ENCODE data around the gene HSP90AA1.
"Not testable (repeated sequence)": the region's sequence is repeated elsewhere in the genome, so short reads cannot be mapped to it uniquely, and the experiment has no call there.

The HSP90AA1 gene

GRCh38 chr14:102092806-102093205, 6.0 kb upstream of the HSP90AA1 start:
- no peak for DNase-seq

- DNase-seq = no peak
Observed at GRCh38 chr14:102090713-102091112, 3.9 kb upstream of the HSP90AA1 start.

DNA sequence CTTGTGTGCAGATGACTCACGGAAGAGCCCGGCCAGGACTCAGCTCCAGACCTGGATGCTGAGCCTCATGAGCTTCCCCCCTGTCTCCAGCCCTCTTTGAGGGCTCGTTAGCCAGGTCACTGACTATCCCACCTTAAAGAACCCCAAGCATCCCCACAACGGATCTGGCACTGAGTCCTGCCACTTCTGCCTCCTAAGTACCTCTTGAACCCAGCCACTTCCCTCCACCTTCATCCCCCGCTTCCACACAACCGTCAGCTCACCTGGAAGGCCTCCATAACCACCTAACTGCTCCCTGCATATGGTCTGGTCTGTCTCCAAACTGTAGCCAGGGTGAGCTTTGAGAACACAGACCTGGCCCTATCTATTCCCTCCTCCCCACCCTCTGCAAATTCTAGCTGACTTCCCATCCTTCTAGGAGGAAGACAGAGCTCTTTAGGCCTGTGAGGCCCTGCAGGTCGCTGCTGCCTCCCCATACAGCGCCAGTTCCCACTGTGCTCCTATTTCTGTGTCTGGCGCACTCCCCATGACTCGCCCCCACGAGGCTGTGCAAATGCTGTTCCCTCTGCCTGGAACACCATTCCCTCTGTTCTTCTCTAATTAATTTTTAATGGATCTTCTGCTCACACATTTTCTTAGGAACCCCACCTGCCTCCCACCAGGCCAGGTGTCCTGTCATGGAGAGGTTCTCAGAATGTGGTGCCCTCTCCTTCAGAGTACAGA, 2.9 kb upstream of the HSP90AA1 start:
- no peak for DNase-seq

- no peak for DNase-seq
Observed at GRCh38 chr14:102088012-102088792, 1.4 kb upstream of the HSP90AA1 start.

DNA sequence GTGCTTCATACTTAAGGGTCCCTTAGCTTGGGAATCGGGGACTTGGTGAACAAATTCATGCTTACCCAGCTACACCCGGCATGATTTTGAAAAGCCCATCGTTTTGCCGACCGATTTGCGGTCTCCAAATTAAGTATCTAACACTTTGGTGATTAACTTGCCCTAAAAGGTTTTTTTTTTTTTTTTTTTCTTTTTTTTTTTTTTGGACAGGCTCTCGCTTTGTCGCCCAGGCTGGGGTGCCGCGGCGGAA, 843 bp upstream of the HSP90AA1 start:
- DNase-seq = no peak

DNA sequence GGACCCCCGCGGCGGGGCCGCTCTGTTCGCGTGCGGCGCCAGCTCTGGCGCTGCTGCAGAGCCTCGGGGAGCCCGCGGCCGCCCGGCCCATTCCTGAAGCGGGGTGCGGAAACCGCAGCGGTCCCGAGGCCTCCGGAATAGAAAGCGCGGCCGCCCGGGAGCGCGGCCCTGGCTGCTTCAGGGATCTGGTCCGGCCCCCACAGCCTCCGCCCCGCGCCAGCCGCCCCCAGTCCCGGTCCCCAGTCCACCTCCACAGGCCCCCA, 204 bp downstream of the HSP90AA1 start:
- DNase-seq = no peak

DNA sequence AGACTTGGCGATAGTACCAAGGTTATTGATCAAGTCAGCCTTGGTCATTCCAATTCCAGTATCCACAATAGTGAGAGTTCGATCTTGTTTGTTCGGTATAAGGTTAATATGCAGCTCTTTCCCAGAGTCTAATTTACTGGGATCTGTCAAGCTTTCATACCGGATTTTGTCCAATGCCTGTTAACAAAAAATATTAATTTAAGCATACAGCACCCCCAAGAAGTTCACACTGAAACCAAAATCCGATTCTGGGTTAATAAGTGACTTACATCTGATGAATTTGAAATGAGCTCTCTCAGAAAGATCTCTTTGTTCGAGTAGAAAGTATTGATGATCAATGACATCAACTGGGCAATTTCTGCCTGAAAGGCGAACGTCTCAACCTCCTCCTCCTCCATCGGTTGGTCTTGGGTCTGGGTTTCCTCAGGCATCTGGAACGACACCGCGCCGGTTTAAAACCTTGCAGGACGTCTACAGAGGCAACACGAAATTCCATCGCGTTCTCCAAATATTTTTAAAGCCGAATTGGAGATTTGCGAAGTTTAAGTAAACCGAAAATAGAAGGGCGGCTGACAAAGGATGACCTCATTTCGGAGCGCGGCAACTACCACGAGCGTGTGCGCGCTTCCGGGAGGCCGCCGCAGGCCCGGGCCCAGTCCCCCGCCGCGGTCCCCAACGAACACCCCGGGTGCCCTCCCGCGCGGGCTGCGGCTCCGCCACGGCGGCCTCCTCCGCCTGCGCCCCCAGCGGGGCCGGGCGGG, 716 bp downstream of the HSP90AA1 start:
- DNase-seq = peak; percentile 44

DNA sequence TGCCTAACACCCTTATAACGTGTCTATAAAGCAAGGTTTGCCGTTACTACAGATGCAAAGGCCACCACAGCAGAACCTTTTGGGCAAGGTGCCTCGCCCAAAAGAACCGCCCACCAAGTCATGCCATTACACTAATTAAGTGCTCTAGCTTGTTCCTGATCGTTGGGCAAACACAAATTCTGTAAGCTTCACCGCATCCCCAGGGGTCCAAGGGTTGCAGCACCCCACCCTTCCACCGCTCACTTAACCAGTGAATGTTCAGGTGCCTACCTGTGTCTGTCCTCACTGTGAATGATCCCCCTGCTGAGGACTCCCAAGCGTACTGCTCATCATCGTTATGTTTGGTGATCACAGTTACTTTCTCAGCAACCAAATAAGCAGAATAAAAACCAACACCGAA, 1.4 kb downstream of the HSP90AA1 start:
- DNase-seq = peak; percentile 40

DNA sequence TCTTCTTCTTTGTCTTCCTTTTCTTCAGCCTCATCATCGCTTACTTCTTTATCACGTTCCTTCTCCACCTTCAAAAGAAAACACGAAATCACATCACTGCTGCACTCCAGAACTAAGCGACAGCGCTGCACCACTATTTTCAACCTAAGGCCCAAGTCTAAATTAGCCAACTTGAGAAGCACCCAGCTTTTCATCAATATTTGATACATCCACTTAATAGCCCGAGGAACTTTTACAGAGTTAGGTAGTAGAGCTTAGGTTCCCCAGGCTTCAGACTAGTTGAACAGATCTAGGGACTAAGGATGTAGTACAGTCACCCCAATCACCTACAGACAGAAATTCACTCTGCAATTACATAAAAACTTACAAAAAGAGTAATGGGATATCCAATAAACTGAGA, 1.9 kb downstream of the HSP90AA1 start:
- DNase-seq = no peak

GRCh38 chr14:102084522-102084921, 2.3 kb downstream of the HSP90AA1 start:
- DNase-seq = not testable (repeated sequence)

DNA sequence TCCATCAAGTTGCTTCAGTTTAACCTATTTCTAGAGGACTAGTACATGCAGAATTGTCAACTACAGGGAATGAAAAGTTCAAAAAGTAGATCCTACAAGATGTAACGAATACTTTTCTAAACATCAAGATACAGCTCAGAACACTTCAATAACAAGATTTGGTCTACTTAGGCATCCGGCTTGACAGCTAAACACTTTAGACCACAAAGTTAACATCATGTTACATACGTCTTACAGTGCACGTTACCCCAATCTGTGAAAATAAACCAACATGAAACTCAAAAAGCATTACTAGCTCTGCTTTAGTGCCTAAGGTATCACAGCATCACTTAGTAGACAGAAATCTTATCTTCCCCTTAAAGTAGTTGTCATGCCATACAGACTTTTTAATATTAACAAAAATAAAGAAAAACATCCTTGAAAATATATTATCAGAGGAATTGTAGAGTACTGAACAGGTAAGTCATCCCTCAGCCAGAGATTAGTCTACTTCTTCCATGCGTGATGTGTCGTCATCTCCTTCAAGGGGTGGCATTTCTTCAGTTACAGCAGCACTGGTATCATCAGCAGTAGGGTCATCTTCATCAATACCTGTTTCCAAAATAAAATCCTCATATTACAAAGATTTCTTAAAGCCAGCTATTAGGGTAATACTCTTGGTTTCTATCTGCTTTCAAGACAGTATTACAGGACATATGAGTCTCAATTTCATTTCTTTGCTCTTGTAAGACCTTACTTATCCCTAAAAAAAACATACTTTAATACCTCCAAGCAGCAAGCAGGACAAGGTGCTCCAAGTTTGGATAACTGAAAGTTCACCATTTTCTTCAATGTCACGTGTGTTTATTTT, 5.4 kb downstream of the HSP90AA1 start:
- DNase-seq = no peak

- DNase-seq = no peak
Observed at GRCh38 chr14:102080183-102081080, 6.4 kb downstream of the HSP90AA1 start.

- no peak for DNase-seq
Observed at GRCh38 chr14:102079700-102079979, 7.2 kb downstream of the HSP90AA1 start.

GRCh38 chr14:102078831-102079699, 7.8 kb downstream of the HSP90AA1 start:
- no peak for DNase-seq

GRCh38 chr14:102078361-102078791, 8.5 kb downstream of the HSP90AA1 start:
- not testable (repeated sequence) for DNase-seq

- DNase-seq = no peak
Observed at GRCh38 chr14:102077382-102077709, 9.5 kb downstream of the HSP90AA1 start.

DNA sequence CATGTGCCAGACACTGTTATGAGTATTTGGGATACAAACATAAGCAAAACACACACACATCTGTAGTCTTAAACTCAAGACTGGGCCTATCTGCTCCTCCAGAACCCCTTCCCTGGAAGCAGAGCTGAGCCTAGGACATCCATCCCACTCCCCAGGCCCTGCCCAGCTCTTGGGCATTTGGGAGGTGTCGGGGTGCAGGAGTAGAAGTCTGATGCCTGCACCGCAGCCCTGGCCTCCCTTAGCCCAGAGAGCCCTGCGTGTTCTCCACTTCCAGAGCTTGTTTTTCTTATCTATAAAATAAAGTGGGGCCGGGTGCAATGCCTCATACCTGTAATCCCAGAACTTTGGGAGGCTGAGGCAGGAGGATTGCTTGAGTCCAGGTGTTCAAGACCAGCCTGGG, 11.7 kb downstream of the HSP90AA1 start:
- DNase-seq = no peak

GRCh38 chr14:102074415-102074964, 12.4 kb downstream of the HSP90AA1 start:
- no peak for DNase-seq

DNA sequence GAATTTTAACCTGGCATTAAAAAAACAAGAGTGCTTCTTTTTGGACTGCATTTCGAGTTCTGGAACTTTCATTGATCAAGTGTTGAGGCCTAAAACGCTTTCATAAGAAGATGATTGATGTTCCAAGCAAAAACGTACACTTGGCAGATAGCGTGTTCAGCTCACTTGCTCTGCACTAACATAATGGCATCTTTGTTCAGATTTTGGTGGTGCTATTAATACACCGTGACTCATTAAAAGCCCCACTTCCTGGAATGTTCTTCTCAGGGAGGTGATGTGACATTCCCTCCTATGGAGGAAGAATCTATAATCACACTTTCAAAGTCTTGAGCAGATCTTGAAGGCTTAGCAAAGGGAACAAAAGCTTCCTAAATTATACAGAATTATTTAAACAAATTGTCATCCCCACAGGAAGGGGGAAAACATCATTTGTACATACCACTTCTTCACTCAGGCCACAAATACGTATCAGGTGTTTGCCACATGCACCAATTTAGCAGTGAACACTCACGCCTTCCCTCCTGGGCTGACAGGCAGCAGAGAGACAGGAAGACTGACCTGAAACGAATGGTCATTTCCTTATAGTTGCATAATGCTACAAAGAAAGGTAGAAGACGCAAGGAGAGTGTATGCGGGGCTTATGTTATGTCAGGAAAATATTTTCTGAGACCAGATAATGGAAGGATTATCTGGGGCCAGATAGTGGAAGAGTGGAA, 15.4 kb downstream of the HSP90AA1 start:
- DNase-seq = no peak

- no peak for DNase-seq
Observed at GRCh38 chr14:102066041-102066451, 20.8 kb downstream of the HSP90AA1 start.

GRCh38 chr14:102064590-102064989, 22.3 kb downstream of the HSP90AA1 start:
- DNase-seq = not testable (repeated sequence)

All from COR-L47 (cell line).